Measurements from ENCODE around the gene CDK14. TPM values are rescaled to one million over a fixed set of nuclear protein-coding genes. Genes with fewer than 3 reads are reported as not detected.

CDK14 gene
- total RNA-seq, 2 donors from 2014 or later = 10.8 to 14.6 TPM

- Histone ChIP-seq H3K9me3 (no peaks in the 10 kb centered on the region), H3K27me3 (replicated peaks; ENCODE audit: insufficient read depth) (no peaks in the 10 kb centered on the region), H3K27ac (peak overlapping the region; percentile 32 to 60), H3K4me3 (peak overlapping the region; percentile 25), H3K36me3 (no peaks in the 10 kb centered on the region), H3K4me1 (ENCODE audit: control insufficient read depth in 1 of 2, low read depth in 2 of 2) (peaks cover 15 to 33% of the 10 kb centered on the region in 2 donors)
- DNase-seq (ENCODE audit: low spot score) = no peak
- no peak for ATAC-seq (ENCODE audit: insufficient number of reproducible peaks, low FRiP score, low read depth)
- TF ChIP-seq CTCF (IDR thresholded peaks at IDR 0.05) = no peak
These were observed 350.8 kb downstream of the CDK14 start for GRCh38 chr7:90946730-90947501.

GRCh38 chr7:90948085-90948484 is 352.0 kb downstream of the CDK14 start:
- DNase-seq (ENCODE audit: low spot score) (no peak), ATAC-seq (ENCODE audit: insufficient number of reproducible peaks, low FRiP score, low read depth) (no peak)
- Histone ChIP-seq H3K9me3 (no peaks in the 10 kb centered on the region), H3K27ac (no peak overlapping the region), H3K36me3 (no peaks in the 10 kb centered on the region), H3K4me3 (no peak overlapping the region), H3K4me1 (ENCODE audit: control insufficient read depth in 1 of 2, low read depth in 2 of 2) (peaks cover 15 to 35% of the 10 kb centered on the region in 2 donors), H3K27me3 (replicated peaks; ENCODE audit: insufficient read depth) (no peaks in the 10 kb centered on the region)
- no peak for TF ChIP-seq CTCF (IDR thresholded peaks at IDR 0.05)

GRCh38 chr7:90951229-90951628 is 355.1 kb downstream of the CDK14 start:
- Histone ChIP-seq H3K4me1 (ENCODE audit: control insufficient read depth in 1 of 2, low read depth in 2 of 2) (peaks cover 2 to 21% of the 10 kb centered on the region in 2 donors), H3K27ac (no peak overlapping the region), H3K27me3 (replicated peaks; ENCODE audit: insufficient read depth) (no peaks in the 10 kb centered on the region), H3K9me3 (no peaks in the 10 kb centered on the region), H3K36me3 (peaks cover 3% of the 10 kb centered on the region), H3K4me3 (no peak overlapping the region)
- no peak for ATAC-seq (ENCODE audit: insufficient number of reproducible peaks, low FRiP score, low read depth)
- no peak for DNase-seq (ENCODE audit: low spot score)
- TF ChIP-seq CTCF (IDR thresholded peaks at IDR 0.05) = no peak

DNA sequence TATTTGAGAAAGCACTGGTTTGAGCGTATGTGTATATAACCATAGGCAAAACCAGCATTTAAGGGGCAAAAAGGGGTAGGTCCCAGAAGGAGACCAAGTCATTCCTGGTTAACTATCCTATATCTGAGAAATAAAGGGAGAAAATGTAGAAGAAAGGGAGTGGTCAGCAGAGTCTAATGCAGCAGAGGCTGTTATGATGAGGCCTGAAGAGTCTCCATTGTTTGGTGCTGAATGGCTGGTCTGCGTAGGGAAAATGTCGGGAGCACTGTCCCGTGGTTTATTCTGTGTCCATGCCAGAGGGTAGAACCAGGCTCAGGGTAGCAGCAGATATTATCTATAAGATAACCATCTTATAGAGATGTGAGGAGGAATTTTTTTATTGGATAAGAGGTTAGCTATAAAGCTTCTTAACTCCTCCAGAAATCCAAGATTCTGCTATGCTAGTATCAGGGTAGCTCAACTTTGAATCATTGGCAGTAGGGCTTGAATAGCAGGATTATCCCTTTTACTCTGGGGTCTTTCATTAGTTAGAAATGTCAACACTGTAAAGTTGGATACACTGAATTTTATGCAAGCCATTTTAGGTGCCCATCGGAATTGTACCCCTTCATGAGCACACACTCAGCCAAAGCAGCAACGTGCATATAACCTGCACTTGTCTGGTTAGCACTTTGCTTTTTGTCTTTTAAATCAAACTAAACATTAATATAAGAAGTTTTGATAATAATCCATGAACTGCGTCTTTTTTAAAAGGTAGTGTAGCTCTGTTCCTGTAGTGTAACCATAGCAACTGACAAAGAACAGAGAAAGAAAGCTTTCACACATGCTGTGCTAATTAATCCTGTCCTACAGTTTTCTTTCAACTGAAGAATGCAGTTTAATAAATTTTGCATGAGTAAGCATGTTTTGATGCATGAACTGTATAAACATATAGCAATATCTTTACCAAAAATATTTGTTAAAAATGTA is 356.1 kb downstream of the CDK14 start:
- H3K4me1 ChIP-seq (ENCODE audit: control insufficient read depth in 1 of 2, low read depth in 2 of 2) = peaks cover 0 to 10% of the 10 kb centered on the region in 2 donors
- peaks cover 3% of the 10 kb centered on the region for H3K36me3 ChIP-seq
- no peak overlapping the region for H3K4me3 ChIP-seq
- H3K9me3 ChIP-seq = no peaks in the 10 kb centered on the region
- DNase-seq (ENCODE audit: low spot score) = no peak
- no peak for TF ChIP-seq CTCF (IDR thresholded peaks at IDR 0.05)
- H3K27me3 ChIP-seq (replicated peaks; ENCODE audit: insufficient read depth) = no peaks in the 10 kb centered on the region
- ATAC-seq (ENCODE audit: insufficient number of reproducible peaks, low FRiP score, low read depth) = no peak
- H3K27ac ChIP-seq = no peak overlapping the region

- H3K4me3 ChIP-seq = no peak overlapping the region
- no peak for DNase-seq (ENCODE audit: low spot score)
- ATAC-seq (ENCODE audit: insufficient number of reproducible peaks, low FRiP score, low read depth) = no peak
- peaks cover 0 to 19% of the 10 kb centered on the region in 2 donors for H3K4me1 ChIP-seq (ENCODE audit: control insufficient read depth in 1 of 2, low read depth in 2 of 2)
- no peak for TF ChIP-seq CTCF (IDR thresholded peaks at IDR 0.05)
- H3K27ac ChIP-seq = no peak overlapping the region
- H3K36me3 ChIP-seq = peaks cover 3% of the 10 kb centered on the region
- no peaks in the 10 kb centered on the region for H3K27me3 ChIP-seq (replicated peaks; ENCODE audit: insufficient read depth)
- no peaks in the 10 kb centered on the region for H3K9me3 ChIP-seq
These were observed 359.6 kb downstream of the CDK14 start for GRCh38 chr7:90955641-90956207.

Measured in thoracic aorta (tissue), 2 donors.